HG03571 (cell line): Measurements from ENCODE around the gene RHOT2.

Experiments
- ATAC-seq: cut with Tn5 transposase; IDR thresholded peaks from one replicate; pipeline ENCODE4 v1.9.1; 2021; ENCODE audit not compliant: unreplicated experiment

The RHOT2 gene

DNA sequence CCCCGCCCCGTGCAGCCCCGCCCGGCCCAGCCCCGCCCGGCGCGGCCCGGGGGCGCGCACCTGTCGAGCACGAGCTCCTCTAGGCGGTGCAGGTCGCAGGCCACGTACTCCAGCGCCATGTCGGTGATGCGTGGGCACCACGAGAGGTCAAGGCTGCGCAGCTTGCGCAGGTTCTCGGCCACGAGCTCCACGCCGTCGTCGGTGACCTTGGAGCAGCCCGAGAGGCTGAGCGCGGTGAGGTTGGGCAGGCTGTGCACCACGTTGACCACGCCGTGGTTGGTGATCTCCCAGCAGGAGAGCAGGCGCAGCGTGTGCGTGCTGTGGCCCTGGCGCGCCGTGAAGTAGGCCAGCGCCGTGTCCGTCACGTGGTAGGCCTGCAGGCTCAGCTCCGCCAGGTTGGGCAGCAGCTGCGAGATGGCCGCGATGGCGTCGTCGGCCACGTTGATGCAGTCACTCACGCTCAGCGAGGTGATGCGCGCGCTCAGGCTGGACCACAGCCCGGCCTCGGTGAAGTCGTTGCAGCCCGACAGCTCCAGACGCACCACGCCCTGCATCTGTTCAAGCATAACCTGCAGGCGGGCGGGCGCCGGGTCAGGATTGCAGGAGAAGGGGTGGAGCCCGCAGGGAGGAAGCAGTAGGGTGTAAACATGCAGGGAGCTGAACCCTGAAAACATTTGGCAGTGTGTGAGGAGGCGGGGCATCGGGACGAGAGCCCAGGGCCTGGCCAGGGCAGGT, 27.6 kb downstream of the RHOT2 start:
- no peak for ATAC-seq

DNA sequence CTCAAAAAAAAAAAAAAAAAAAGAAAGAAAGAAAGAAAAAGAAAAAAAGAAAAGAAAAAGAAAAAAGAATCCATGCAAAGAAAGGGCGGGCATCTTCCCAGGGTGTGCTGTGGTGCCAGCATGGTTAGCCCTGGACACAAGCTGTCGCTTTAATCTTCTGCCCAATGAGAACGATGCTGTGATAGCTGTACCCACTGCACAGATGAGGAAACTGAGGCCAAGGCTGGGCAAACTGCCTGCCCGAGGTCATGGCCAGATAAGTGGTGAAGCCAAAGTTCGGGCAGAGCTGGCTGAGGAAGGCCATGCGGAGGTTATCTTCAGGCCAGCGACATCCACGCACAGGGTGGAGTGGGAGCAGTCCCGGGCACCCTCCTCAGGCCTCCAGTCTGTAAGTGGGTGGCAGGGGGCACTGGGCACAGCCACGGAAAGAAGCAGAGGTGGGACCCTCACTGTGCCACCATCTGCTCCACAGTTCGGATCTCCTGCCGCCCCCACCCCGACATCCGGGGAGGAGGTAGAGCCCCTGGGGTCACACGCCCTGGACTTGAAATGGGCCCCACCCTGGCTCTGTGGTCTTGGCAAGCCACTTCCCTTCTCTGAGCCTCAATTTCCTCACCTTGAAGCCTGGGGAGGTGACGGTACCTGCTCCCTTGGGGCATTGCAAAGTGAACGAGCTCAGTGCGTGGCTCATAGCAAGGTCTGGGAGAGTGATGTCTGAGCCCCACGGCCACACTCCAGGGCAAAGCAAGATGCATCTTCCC, 31.2 kb downstream of the RHOT2 start:
- ATAC-seq, result no peak

DNA sequence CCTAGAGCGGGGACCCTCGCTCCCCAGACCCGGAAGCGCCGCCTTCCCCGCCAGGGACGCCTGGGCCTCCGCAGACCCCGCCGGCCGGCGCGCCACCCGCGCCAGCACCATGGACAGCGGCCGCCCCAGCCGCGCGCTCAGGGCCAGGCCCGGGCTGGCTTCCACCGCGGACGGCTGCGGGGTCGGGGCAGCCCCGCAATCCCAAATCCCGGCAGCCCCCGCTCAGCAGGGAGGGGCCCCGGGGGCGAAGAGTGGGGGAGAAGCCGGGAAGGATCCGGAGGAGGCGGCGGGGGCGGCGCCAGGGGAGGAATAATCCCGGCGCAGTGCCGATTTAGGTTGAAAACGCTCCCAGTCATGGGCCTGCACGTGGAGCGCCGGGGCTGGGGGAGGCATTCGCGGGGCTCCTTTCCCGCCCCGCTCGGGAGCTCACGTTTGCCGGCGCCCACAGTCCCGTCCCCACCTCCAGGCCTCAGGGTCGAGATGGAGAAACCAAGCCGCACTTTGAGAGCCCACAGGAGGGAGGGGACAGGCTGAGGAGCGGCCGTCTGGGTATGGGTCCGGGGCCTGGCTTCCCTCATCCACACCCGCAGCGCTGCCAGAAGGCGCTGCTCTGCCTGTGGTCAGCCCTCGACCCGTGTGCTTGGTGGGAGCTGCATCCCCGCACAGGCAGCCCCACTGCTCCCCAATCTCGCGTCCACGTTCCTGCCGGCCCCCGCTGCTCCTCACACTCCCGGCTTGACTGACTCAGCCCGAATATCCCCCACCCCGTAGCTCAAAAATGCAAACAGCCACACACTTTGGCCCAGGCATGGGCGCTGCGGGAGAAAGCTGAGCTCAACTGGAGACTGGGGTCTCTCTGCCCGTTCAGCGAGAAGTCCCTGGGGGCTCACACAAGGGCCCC, 33.0 kb downstream of the RHOT2 start:
- ATAC-seq, result no peak

DNA sequence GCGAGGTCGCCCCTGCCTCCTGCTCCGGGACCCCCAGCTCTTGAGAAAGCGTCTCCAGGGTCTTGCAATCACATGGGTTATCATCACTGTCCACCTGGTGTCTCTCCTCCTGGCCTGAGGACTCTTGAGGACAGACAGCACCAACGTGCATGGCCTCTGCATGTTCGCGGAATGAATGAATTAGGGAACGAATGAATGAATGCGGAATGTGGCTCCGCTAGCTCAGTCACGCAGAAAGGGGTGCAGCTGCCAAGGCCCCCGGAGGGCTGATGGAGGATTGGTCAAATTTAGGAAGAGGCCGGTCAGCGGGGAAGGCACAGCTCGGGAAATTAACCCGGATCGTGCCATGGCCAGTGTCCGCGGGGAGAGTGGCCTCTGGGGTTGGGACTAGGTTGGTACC, 34.4 kb downstream of the RHOT2 start:
- ATAC-seq, result no peak

DNA sequence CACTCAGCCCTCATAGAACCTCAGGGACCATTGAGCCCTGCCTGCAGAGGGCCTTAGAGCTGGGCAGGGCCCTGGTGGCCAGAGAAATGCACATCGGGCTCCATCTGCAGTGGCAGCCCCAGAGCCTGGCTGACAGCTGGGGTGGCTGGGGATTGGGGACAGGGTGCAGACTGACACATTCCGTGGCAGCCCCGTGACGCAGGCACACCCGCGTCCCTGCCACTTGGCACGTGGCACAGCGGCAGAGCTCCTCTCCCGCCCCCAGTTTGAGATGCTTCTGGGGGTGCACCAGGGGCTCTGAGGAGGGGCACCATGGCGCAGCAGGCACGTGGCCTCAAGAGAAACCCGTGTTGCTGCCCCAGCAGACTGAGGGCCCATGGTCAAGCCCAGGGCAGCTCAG, 35.5 kb downstream of the RHOT2 start:
- no peak for ATAC-seq

DNA sequence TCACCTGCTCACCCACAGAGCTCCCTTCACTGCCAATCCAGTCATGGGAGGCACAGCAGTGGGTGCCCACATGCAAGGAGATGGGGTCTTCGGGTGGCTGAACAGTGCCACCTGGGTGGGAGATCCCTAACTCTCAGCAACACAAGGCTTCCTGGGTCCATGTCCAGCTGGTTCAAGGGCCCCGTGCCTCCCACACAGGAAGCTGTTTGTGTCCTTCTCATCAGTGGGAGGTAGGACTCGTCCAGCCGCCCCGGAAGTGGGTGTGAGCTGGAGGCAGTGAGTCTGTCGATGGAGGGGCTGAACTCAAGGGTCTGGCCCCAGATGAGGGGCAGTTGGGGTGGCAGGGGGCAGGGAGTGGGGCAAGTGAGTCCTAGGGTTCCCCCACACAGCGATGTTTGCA, 36.1 kb downstream of the RHOT2 start:
- ATAC-seq, result no peak

DNA sequence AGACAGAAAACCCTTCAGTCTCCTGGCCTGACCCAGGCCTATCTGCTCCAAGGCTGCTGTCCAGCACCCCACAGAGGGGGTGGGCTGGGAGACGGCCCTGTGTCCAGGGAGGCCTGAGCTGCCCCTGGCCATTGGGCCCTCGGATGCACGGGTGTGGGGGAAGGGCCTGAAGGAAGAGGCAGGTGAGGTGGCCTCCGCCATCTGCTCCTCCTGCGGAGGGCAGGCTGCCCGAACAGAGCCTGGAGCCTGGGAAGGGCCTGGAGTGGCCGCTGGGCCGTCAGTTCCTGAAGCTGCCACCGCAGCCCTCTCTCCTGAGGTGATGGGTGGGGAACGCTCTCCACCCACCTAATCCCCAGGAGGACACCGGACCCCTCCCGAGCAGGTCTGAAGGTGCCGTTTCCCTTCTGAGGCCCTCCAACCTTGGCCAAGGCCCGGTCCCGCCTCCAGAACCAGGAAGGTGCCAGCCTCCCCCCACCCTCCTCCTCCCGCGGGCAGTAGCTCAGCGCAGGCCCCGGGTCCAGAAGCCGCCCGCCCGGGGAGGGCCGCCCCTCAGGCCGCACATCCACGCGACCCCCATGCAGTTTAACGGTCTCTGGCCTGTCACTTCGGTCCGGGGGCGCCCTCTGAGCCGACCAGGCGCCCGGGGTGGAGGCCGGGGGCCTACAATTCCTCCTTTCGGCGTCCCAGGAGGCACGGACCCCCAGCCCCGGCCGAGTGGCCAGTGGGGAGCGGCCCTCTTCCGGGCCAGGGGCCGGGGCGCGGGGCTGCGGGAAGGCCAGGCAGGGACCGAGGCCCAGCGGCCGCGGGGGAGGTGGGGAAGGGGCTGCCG, 36.8 kb downstream of the RHOT2 start:
- no peak for ATAC-seq

DNA sequence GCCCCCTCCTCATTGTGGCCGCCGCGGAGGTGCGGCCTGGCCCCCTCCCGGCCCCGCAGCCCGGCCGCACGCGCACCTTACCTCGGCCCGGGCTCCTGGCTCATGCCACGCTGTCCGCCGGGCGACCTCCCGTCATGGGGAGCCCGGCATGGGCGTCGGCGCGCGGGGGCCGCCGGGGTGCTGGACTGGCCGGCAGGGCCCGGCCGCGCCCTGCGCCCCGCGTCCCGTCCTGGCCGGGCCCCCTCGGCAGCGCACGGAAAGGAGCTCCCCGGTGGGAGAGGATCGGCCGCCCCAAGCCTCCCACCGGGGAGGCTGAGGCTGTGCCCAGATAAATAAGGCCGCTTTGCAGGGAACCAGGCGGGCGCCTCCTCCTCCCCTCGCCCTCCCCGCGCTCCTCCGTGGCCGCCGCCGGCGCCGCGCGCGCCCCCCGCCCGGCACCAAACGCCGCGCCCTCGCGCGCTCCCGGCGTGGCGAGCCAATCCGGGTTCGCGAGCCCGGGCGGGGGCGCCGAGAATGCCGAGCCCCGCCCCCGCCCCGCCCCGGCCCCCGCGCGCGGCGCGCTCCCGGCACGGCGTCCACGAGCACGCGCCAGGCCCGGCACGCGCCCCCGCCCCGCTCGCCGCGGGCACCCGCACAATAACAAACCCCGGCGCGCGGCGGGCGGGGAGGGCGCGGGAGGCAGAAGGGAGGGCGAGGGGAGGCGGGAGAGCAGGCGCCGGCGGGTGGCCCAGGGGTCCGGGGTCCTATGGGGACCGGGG, 37.7 kb downstream of the RHOT2 start, which contains the start of gene FBXL16:
FBXL16 (minus strand) TSS at position 371 of the 758 bp plus-strand sequence. CDS start 8,396 bp downstream, outside the sequence.
- ATAC-seq, result no peak

DNA sequence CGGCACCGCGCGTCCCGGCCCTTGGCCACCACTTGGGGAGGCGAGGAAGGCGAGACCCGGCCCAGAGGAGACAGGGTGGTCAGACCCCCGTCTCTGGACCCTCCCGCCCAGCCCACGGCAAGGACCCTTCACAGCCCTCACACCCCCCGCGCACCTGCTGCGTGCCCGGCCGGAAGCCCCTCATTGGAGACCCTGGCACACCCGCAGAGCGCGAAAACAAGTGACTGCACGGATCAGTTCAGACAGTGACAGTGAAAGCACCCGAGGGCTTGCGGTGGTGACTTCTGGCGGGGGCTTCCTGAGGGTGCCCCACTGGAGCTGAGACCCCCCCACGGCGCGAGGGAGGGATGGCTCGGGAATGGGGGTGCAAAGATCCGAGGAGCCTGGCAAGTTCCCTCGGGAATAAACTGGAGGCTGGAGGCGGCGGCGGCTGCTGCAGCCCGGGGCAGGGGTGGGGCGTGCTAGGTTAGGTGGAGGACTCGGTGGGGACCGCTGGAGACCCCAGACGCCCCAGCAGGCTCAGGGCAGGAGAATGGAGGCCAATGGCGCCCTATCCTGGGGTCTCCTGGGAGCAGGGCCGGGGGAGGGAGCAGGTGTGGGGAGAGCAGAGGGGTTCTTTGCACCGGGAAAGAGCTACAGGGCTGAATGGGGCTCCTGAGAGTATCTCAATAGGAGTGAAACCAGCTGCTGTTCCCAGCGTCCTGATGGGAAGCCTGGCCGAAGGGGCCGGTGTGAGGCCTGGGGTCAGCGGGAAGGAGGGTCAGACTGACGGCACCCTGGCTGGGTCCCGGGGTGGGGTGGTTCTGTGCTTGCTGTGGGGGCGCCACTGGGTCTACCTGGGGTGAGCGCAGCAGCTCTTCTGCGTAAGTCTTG, 38.5 kb downstream of the RHOT2 start:
- no peak for ATAC-seq

DNA sequence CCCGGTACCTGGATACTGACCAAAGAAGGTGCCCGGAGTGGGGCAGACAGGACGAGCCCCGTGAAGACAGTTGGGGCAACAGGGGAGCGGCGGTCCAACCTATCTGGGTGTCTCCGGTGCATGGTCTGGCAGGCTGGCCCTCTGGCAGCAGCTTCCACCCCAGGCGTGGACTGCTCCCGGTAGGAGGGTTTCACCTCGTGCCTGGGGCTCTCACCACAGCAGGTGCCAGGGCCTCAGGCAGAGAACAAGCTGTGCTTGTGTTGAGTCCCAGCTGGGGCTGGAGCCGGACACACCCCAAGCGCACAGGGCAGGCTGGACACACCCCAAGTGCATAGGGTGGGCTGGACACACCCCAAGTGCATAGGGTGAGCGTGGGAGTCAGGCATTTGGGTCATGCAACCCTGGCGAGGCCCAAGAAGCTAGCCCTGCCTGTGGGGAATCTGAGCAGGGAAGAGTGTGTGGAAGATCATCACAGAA, 39.2 kb downstream of the RHOT2 start:
- ATAC-seq, result no peak

DNA sequence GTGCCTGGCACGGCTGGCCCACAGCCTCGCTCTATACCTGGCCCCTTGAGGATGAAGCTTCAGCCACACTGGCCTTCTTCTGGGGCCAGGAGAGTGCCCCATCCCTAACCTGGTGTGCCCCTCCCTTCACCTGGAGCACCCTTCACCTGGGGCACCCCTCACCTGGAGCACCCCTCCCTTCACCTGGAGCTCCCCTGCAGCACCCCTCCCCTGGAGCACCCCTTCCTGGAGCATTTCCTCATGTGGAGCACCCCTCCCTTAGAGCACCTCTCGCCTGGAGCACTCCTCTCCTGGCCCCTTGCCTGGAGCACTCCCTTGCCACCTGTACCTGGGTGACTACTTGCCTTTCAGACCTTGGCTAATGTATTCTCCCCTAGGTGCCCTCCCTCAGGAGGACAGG, 40.1 kb downstream of the RHOT2 start:
- ATAC-seq, result no peak

DNA sequence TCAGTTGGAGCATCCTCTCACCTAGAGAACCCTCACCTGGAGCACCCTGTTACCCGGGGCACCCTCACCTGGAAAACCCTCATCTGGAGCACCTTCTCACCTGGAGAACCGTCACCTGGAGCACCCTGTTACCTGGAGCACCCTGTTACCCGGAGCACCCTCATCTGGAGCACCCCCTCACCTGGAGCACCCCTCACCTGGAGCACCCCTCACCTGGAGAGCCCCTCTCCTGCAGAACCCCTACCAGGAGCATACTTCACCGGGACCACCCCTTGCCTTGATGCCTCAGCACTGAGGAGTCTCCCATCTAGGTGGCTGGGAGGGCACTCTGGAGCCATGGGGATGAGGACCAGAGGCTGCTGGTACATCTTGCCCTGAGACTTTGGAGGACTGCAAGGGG, 41.0 kb downstream of the RHOT2 start:
- no peak for ATAC-seq

DNA sequence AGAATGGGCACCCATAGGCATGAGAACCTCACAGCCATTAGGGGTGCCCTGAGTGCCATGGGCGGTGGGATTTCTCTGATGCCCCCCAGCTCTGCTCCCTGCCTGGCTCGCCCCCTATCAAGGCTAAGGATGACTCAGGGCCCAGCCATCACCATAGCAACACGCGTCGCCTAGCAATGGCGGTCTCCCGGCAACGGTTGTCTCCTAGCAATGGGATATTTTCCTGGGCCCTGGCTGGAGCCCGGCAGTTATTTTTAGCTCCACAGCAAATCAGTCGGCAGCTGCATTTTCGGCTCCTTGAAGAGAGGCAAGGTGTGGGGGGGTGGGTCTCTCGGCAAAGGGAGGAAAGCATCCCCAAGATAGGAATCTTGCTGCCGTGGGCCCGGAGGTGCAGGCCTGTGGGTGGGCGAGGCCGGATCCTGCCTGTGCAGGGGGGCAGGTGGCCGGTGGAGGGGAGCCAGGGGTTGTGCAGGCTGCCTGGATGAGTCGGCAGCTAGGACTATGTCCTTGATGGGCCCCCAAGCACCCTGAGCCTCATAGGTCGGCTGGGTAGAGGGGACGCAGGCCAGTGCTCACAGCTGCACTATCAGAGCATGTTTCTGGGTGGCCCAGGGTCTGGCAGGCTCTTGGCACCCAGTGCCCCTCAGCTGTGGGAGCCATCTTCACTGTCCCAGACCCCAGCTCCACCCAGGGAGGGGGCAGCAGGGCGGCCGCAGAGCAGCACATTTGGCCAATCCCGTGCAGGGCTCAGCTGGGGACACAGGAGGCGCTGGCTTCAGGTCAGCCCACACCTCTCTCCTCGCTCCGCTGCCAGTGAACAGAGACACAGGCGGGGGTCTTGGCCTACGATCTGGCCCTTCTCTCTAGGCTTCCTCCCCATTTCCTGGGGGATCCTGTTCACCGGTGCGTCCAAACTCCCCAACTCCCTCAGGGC, 41.9 kb downstream of the RHOT2 start:
- ATAC-seq, result no peak

DNA sequence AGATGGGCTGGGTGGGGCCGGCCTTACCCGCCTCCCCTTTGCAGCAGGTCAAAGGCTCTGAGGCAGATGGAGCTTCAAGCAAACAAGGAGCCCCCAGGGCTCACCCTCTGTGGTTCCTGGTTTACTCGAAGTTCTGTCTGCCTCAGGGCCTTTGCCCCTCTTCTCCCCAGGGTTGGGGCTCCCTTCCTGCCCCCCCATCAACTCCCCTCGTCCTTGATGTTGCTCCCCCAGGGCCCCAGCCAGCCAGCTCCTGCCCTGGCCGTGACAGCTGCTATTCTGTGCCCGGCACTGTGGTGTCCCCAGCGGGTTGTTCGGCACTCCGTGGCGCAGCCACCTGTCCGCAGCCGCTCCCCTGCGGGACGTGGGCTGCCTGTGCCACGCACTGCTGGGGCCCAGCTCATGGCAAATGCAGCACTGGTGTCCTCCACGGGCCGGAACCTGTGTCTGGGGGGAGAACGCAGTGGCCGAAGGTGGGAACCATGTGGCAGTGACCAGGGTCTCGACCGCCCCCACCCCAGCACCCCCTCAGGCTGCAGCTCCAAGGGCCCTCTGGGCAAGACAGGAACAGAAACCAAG, 42.7 kb downstream of the RHOT2 start:
- ATAC-seq, result no peak

DNA sequence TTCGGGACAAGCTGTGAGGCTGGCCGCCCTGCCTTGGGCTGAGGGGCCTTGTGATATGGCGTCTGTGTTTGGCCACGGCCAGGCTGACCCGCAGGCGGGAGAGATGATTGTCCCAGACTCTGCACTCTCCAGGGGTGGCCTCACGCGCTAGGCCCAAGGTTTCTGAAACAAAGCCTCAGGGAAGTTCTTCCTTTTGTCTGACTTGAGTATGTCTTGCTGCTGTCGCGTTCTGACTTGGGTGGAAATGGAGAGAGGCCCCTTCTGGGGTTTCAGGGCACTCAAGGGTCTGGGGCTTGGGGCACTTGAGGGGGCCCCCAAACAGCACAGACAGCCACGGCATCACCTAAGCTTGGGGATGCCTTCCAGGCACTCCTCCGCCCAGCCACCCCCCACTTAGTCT, 43.2 kb downstream of the RHOT2 start:
- ATAC-seq, result no peak

DNA sequence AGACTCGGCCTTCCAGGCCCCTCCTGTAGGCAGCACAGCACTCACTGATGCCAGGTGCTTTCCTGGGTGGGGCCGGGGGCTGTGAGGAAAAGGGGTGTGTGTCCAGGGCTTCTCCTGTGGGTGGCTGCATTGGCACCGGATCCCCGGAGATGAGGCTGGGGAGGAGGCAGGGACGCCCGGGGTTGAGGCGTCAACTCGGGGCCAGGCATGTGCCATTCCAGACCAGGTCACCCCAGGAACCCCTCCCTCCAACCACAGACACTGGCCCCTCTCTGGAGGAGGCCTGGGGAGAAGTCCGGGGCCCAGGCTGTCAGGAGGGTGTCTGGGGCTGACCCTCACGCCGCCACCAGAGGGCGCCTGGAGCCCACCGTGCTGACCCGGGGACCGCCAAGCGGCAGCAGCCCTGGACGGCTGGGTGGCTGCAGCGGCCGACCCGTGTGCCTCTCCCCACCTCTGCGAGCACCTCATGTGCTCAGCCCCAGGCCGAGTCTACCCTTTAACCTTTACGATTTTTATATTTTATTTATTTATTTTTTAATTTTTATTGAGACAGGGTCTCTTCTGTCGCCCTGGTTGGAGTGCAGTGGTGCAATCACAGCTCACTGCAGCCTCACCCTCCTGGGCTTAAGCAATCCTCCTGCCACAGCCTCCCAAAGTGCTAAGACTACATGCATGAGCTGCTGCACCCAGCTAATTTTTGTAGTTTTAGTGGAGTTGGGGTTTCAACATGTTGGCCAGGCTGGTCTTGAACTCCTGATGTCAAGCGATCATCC, 43.8 kb downstream of the RHOT2 start:
- no peak for ATAC-seq
